Gastroesophageal sphincter (tissue), 4 donors: ENCODE measurements around the gene KNDC1. TPM values are rescaled to one million over a fixed set of nuclear protein-coding genes. Genes with fewer than 3 reads are reported as not detected.

Experiments
- ATAC-seq: fragments of 150-250 bp; one replicate; pipeline ENCODE4 v1.9.1; 2016; ENCODE audit warnings: mild to moderate bottlenecking, moderate library complexity
- H3K27ac ChIP-seq, 4 donors: fragments of 200-600 bp; sonication (generic) in 3 of 4; 1 replicate in 3 of 4; 2 replicates in 1 of 4; pipeline ENCODE4 v1.5.1; 2016 to 2019
- H3K27me3 ChIP-seq: fragments of 200-600 bp; sonication (generic); one replicate; pipeline ENCODE4 v1.5.1; 2019
- H3K36me3 ChIP-seq, 2 donors: fragments of 200-600 bp; sonication (generic); one replicate each; pipeline ENCODE4 v1.5.1; 2019; ENCODE audit warnings: control low read depth in 1 of 2
- H3K4me1 ChIP-seq, 3 donors: fragments of 200-600 bp; sonication (generic); 1 replicate in 2 of 3; 2 replicates in 1 of 3; pipeline ENCODE4 v1.5.1; 2016 to 2019; ENCODE audit warnings: control low read depth in 2 of 3
- H3K4me3 ChIP-seq, 2 donors: fragments of 200-600 bp; sonication (generic); one replicate each; pipeline ENCODE4 v1.5.1; 2019; ENCODE audit warnings: mild to moderate bottlenecking in 1 of 2, moderate library complexity in 1 of 2
- H3K9me3 ChIP-seq, 3 donors: fragments of 200-600 bp; sonication (generic); one replicate each; pipeline ENCODE4 v1.5.1; 2017 to 2019; ENCODE audit warnings: control low read depth in 2 of 3
- CTCF ChIP-seq, 4 experiments: fragments of 200-600 bp in 2 of 4; fragments of 450-650 bp in 2 of 4; sonication (generic) in 1 of 4; IDR thresholded peaks; one replicate each; pipeline ENCODE4 v1.5.1; 2017 to 2019; ENCODE audit warnings: antibody characterized with exemption in 4 of 4, mild to moderate bottlenecking in 2 of 4, moderate library complexity in 2 of 4
- EP300 ChIP-seq: sonication (generic); formaldehyde crosslinking; IDR thresholded peaks from one replicate; pipeline ENCODE4 v1.6.1; 2017; ENCODE audit warnings: antibody characterized with exemption, mild to moderate bottlenecking
- POLR2A ChIP-seq, 2 donors: fragments of 450-650 bp; IDR thresholded peaks; one replicate each; pipeline ENCODE4 v1.6.1; 2017; ENCODE audit warnings: antibody characterized with exemption in 2 of 2, mild to moderate bottlenecking in 2 of 2, moderate library complexity in 1 of 2
- POLR2AphosphoS5 ChIP-seq: sonication (generic); formaldehyde crosslinking; IDR thresholded peaks from one replicate; pipeline ENCODE4 v1.6.1; 2017; ENCODE audit warnings: antibody characterized with exemption
- WGBS, 2 donors: methylation state at CpG; one replicate each; pipeline ENCODE4 v1.1.5; 2018; ENCODE audit warnings: low coverage in 1 of 2; 5-methylcytosine and 5-hydroxymethylcytosine counted together
- total RNA-seq, 4 donors: library from RNA; depleted of rRNA; stranded (reverse); fragments of >200 nt; gene quantifications; one replicate each; pipeline ENCODE4 v1.1.0, GENCODE V29; 2016

The KNDC1 gene
- total RNA-seq, 4 donors from 2014 or later = 0.62 to 3.4 (median 0.98) TPM

GRCh38 chr10:133202778-133203651, 43.0 kb downstream of the KNDC1 start:
- Histone ChIP-seq H3K27ac (no peak overlapping the region), H3K36me3 (no peaks in the 10 kb centered on the region), H3K4me3 (no peak overlapping the region), H3K9me3 (no peaks in the 10 kb centered on the region), H3K4me1 (no peaks in the 10 kb centered on the region), H3K27me3 (peaks cover 53% of the 10 kb centered on the region)
- no peak for TF ChIP-seq CTCF (IDR thresholded peaks at IDR 0.05)
- TF ChIP-seq POLR2AphosphoS5 = no peak
- no peak for TF ChIP-seq EP300
- TF ChIP-seq POLR2A (IDR thresholded peaks at IDR 0.05) = no peak
- ATAC-seq = no peak
- WGBS, 2 donors = 80% methylated on average over 1 of the region's 62 CpGs; no CpG with 5 or more reads in 1 of the 2 donors

GRCh38 chr10:133203652-133204195, 43.7 kb downstream of the KNDC1 start:
- WGBS, 2 donors = no CpG with 5 or more reads among the region's 31 CpGs
- peaks cover 46% of the 10 kb centered on the region for H3K27me3 ChIP-seq
- no peaks in the 10 kb centered on the region for H3K36me3 ChIP-seq
- no peaks in the 10 kb centered on the region for H3K4me1 ChIP-seq
- H3K27ac ChIP-seq = no peak overlapping the region
- no peaks in the 10 kb centered on the region for H3K9me3 ChIP-seq
- H3K4me3 ChIP-seq = no peak overlapping the region
- no peak for ATAC-seq
- no peak for TF ChIP-seq POLR2A (IDR thresholded peaks at IDR 0.05)
- TF ChIP-seq POLR2AphosphoS5 = no peak
- TF ChIP-seq CTCF (IDR thresholded peaks at IDR 0.05) = no peak
- no peak for TF ChIP-seq EP300

GRCh38 chr10:133204226-133205015, 44.4 kb downstream of the KNDC1 start:
- no peak for TF ChIP-seq EP300
- no peak for TF ChIP-seq CTCF (IDR thresholded peaks at IDR 0.05)
- no peak for TF ChIP-seq POLR2AphosphoS5
- TF ChIP-seq POLR2A (IDR thresholded peaks at IDR 0.05) = no peak
- Histone ChIP-seq H3K4me3 (no peak overlapping the region), H3K9me3 (no peaks in the 10 kb centered on the region), H3K27me3 (peaks cover 42% of the 10 kb centered on the region), H3K4me1 (no peaks in the 10 kb centered on the region), H3K36me3 (no peaks in the 10 kb centered on the region), H3K27ac (no peak overlapping the region)
- 92% methylated on average over 12 of the region's 38 CpGs; no CpG with 5 or more reads in 1 of the 2 donors for WGBS, 2 donors
- no peak for ATAC-seq

DNA sequence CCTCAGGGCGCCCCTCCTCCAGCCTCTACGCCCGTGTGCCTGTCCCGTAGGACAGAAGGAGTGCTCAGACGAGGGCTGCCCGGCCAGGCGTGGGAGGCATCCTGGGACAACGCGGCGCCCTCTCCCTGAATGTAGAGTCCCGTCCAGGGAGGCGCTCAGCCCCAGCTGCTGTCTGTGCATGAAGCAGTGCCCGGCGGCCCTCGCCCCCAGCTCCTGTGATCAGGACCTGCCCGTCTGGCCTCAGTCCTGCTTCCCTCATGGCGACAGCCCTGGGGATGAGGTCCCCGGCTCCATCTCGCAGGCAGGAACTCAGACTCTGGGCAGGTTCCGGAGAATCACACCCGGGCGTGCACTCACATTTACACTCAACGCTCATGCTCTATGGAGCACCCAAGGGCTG, 45.1 kb downstream of the KNDC1 start:
- Histone ChIP-seq H3K9me3 (no peaks in the 10 kb centered on the region), H3K27me3 (peaks cover 35% of the 10 kb centered on the region), H3K36me3 (no peaks in the 10 kb centered on the region), H3K27ac (no peak overlapping the region), H3K4me3 (no peak overlapping the region), H3K4me1 (no peaks in the 10 kb centered on the region)
- no CpG with 5 or more reads among the region's 23 CpGs for WGBS, 2 donors
- TF ChIP-seq POLR2A (IDR thresholded peaks at IDR 0.05) = no peak
- no peak for TF ChIP-seq POLR2AphosphoS5
- no peak for TF ChIP-seq EP300
- no peak for TF ChIP-seq CTCF (IDR thresholded peaks at IDR 0.05)
- ATAC-seq = no peak
